LNCaP clone FGC (cell line): ENCODE measurements around the gene FOXD4L4.
"Not testable (repeated sequence)": the region's sequence is repeated elsewhere in the genome, so short reads cannot be mapped to it uniquely, and the experiment has no call there.

Experiments
- DNase-seq: peaks from one replicate; pipeline ENCODE4 v3.0.0-alpha.2; 2011; ENCODE audit warnings: low read depth
- H3K4me3 ChIP-seq: 2 replicates; pipeline ENCODE4 v1.5.1; 2011; ENCODE audit warnings: mild to moderate bottlenecking, low read depth, low read length, control low read depth

Gene FOXD4L4

DNA sequence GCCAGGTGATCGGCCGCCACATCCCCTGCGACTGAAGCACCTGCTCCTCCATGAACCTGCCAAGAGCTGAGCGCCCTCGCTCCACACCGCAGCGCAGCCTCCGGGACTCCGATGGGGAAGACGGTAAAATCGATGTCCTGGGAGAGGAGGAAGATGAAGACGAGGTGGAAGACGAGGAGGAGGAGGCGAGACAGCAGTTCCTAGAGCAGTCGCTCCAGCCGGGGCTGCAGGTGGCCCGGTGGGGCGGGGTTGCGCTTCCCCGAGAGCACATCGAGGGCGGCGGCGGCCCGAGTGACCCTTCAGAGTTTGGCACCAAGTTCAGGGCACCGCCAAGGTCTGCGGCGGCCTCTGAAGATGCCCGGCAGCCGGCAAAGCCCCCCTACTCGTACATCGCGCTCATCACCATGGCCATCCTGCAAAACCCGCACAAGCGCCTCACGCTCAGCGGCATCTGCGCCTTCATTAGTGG is at the start of gene FOXD4L4:
FOXD4L4 (plus strand) TSS at position 51 of the 469 bp plus-strand sequence; CDS start at position 51, 0 bp downstream.
- not testable (repeated sequence) for H3K4me3 ChIP-seq, DNase-seq

DNA sequence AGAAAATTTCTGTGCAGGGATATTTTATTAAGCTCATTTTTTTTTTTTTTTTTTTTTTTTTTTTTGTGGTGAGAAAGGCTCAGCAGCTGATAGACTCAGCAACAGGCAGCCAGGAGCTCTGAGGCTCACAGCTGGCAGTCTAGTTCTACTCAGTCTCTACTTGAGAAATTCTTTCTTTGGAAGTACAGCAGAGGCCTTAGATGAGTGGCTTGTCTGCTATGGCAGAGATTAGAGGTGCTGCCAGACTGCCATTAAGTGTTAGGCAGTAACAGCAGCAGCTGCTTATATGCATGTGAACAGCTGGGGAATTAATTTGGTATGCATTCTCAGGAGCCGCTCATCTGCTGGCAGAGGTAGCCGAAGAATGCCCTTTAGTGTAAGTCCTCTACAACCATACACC is 33.4 kb upstream of the FOXD4L4 start:
- DNase-seq, H3K4me3 ChIP-seq: not testable (repeated sequence)

DNA sequence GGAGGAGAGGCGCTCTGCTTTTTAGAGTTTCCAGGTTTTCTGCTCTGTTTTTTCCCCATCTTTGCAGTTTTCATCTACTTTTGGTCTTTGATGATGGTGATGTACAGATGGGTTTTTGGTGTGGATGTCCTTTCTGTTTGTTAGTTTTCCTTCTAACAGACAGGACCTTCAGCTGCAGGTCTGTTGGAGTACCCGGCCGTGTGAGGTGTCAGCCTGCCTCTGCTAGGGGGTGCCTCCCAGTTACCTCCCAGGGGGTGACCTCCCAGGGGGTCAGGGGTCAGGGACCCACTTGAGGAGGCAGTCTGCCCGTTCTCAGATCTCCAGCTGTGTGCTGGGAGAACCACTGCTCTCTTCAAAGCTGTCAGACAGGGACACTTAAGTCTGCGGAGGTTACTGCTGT is 22.5 kb upstream of the FOXD4L4 start:
- not testable (repeated sequence) for DNase-seq, H3K4me3 ChIP-seq

DNA sequence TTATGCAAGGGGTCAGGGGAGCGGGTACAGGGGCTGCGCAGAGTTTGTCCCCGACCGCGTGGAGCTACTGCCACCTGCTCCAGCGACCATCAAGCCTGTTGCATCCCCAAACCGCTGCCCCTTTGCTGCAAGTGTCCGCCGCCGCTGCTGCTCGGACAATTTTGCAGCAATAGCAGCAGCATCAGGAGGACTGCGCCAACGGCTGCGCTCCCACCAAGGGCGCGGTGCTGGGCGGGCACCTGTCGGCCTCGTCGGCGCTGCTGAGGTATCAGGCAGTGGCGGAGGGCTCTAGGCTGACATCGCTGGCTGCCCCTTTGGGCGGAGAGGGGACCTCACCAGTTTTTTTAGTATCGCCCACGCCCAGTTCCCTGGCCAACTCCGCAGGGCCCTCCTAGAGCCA is 1.2 kb downstream of the FOXD4L4 start:
- not testable (repeated sequence) for H3K4me3 ChIP-seq, DNase-seq
